IMR-90 (cell line): Measurements from ENCODE around the gene PEX6. TPM values are rescaled to one million over a fixed set of nuclear protein-coding genes. Genes with fewer than 3 reads are reported as not detected.

Experiments used
- ATAC-seq: fragments of 200-7000 bp; cut with Tn5 transposase; 2 replicates; pipeline ENCODE4 v1.9.1; 2020; ENCODE audit warnings: low read depth, mild to moderate bottlenecking, moderate library complexity
- BruUV-seq: library from RNA; stranded (reverse); fragments of 400-500 nt; replicated peaks from 2 replicates; lab custom pipeline; 2021; lab: Mats Ljungman, UMichigan
- CTCF ChIA-PET: fragments of 300-600 bp; formaldehyde crosslinking; extraction: SDS; loops from one replicate; lab custom pipeline; 2021; ENCODE audit warnings: antibody characterized with exemption; lab: Yijun Ruan, JAX
- POLR2A ChIA-PET: fragments of 300-600 bp; sonication (Branson Sonifier 250); formaldehyde crosslinking; loops from one replicate; lab custom pipeline; 2022; ENCODE audit warnings: antibody characterized with exemption; ENCODE audit not compliant: unreplicated experiment; lab: Charles Lee
- DNase-seq: peaks from one replicate; pipeline ENCODE4 v3.0.0; 2013
- H2AFZ ChIP-seq: replicated peaks from 2 replicates; pipeline ENCODE3; 2013; ENCODE audit warnings: low read length, mild to moderate bottlenecking; ENCODE audit not compliant: poor library complexity
- H2AK5ac ChIP-seq: 2 replicates; pipeline ENCODE4 v1.6.1; 2013; ENCODE audit warnings: low read depth, low read length, inconsistent platforms
- H2AK9ac ChIP-seq: replicated peaks from 2 replicates; pipeline ENCODE3; 2013; ENCODE audit warnings: mild to moderate bottlenecking, low read depth, low read length, moderate library complexity; ENCODE audit not compliant: poor library complexity
- H2BK120ac ChIP-seq: 2 replicates; pipeline ENCODE4 v1.6.1; 2013; ENCODE audit warnings: low read depth, low read length, inconsistent platforms
- H2BK15ac ChIP-seq: 3 replicates; pipeline ENCODE4 v1.6.1; 2013; ENCODE audit warnings: low read depth, low read length, inconsistent platforms
- H2BK20ac ChIP-seq: 2 replicates; pipeline ENCODE4 v1.6.1; 2013; ENCODE audit warnings: low read depth, mild to moderate bottlenecking, inconsistent platforms, low read length, moderate library complexity
- H2BK5ac ChIP-seq: 2 replicates; pipeline ENCODE4 v1.6.1; 2013; ENCODE audit warnings: mild to moderate bottlenecking, low read depth, low read length, inconsistent platforms; ENCODE audit not compliant: poor library complexity, severe bottlenecking
- H3K14ac ChIP-seq: replicated peaks from 2 replicates; pipeline ENCODE4 v1.6.1; 2013; ENCODE audit warnings: low read depth, low read length, inconsistent platforms
- H3K18ac ChIP-seq: 2 replicates; pipeline ENCODE4 v1.6.1; 2013; ENCODE audit warnings: low read depth, low read length, control low read depth
- H3K23ac ChIP-seq: 2 replicates; pipeline ENCODE4 v1.6.1; 2013; ENCODE audit warnings: low read depth, low read length, inconsistent platforms
- H3K27ac ChIP-seq: 2 replicates; pipeline ENCODE4 v1.5.1; 2013; ENCODE audit warnings: mild to moderate bottlenecking, control low read depth, low read length; ENCODE audit not compliant: insufficient read depth
- H3K27me3 ChIP-seq: 2 replicates; pipeline ENCODE4 v1.6.1; 2013; ENCODE audit warnings: low read length; ENCODE audit not compliant: control insufficient read depth, insufficient read depth
- H3K36me3 ChIP-seq: 2 replicates; pipeline ENCODE4 v1.6.1; 2013; ENCODE audit warnings: low read length, mixed read lengths; ENCODE audit not compliant: control insufficient read depth, insufficient read depth
- H3K4ac ChIP-seq: 2 replicates; pipeline ENCODE4 v1.6.1; 2013; ENCODE audit warnings: low read depth, low read length, inconsistent platforms
- H3K4me1 ChIP-seq: 2 replicates; pipeline ENCODE4 v1.6.1; 2013; ENCODE audit warnings: low read length, mixed read lengths; ENCODE audit not compliant: control insufficient read depth, insufficient read depth
- H3K4me2 ChIP-seq: 2 replicates; pipeline ENCODE4 v1.6.1; 2013; ENCODE audit warnings: low read depth, mild to moderate bottlenecking, control low read depth, low read length, moderate library complexity
- H3K4me3 ChIP-seq: 2 replicates; pipeline ENCODE4 v1.5.1; 2013; ENCODE audit warnings: low read depth, mild to moderate bottlenecking, control low read depth, low read length, moderate library complexity; ENCODE audit not compliant: insufficient read depth
- H3K56ac ChIP-seq: 2 replicates; pipeline ENCODE4 v1.6.1; 2013; ENCODE audit warnings: low read length, inconsistent platforms; ENCODE audit not compliant: insufficient read depth; ENCODE audit errors: extremely low read depth
- H3K79me1 ChIP-seq, 2 experiments: 2 replicates each; pipeline ENCODE4 v1.6.1; 2013; ENCODE audit warnings: low read length in 2 of 2, inconsistent platforms in 1 of 2, low read depth in 1 of 2
- H3K9ac ChIP-seq: 2 replicates; pipeline ENCODE4 v1.6.1; 2013; ENCODE audit warnings: low read depth, low read length, control low read depth
- H3K9me1 ChIP-seq: 2 replicates; pipeline ENCODE4 v1.6.1; 2013; ENCODE audit warnings: low read length, inconsistent platforms; ENCODE audit not compliant: insufficient read depth
- H3K9me3 ChIP-seq: 2 replicates; pipeline ENCODE4 v1.6.1; 2013; ENCODE audit warnings: low read length; ENCODE audit not compliant: control insufficient read depth, insufficient read depth
- H4K20me1 ChIP-seq: 2 replicates; pipeline ENCODE4 v1.6.1; 2013; ENCODE audit warnings: low read length, inconsistent platforms; ENCODE audit not compliant: insufficient read depth
- H4K5ac ChIP-seq: 2 replicates; pipeline ENCODE4 v1.6.1; 2013; ENCODE audit warnings: mild to moderate bottlenecking, low read depth, low read length, control low read depth
- H4K8ac ChIP-seq, 2 experiments: 2 replicates each; pipeline ENCODE4 v1.6.1; 2013; ENCODE audit warnings: low read depth in 2 of 2, low read length in 2 of 2, control low read depth in 1 of 2, inconsistent platforms in 1 of 2
- H4K91ac ChIP-seq: 2 replicates; pipeline ENCODE4 v1.6.1; 2013; ENCODE audit warnings: low read depth, low read length, inconsistent platforms; ENCODE audit not compliant: insufficient read depth
- CHD1 ChIP-seq: IDR thresholded peaks from 2 replicates; pipeline ENCODE4 v1.6.1; 2012; ENCODE audit warnings: low read depth, low read length, improper control_type of control experiment
- FOS ChIP-seq: fragments of 150-350 bp; IDR thresholded peaks from 2 replicates; pipeline ENCODE4 v1.6.1; 2016; ENCODE audit warnings: low read depth, low read length
- MAFK ChIP-seq: IDR thresholded peaks from 2 replicates; pipeline ENCODE4 v1.6.1; 2012; ENCODE audit warnings: low read depth, low read length, improper control_type of control experiment
- POLR2A ChIP-seq: IDR thresholded peaks from 2 replicates; pipeline ENCODE4 v1.6.1; 2012; ENCODE audit warnings: mild to moderate bottlenecking, low read depth, low read length
- RAD21 ChIP-seq: IDR thresholded peaks from 2 replicates; pipeline ENCODE4 v1.6.1; 2012; ENCODE audit warnings: low read length, improper control_type of control experiment
- whole genome bisulfite sequencing, 2 experiments: methylation state at CpG; one replicate each; pipeline versions ENCODE4 v1.1.5 to v1.1.7; 2013; ENCODE audit warnings: missing lambda C conversion rate in 2 of 2; ENCODE audit not compliant: insufficient read length in 1 of 2; ENCODE audit errors: extremely low coverage in 2 of 2; 5-methylcytosine and 5-hydroxymethylcytosine counted together
- dilution Hi-C: fragments of 300-500 bp; cut with HindIII; formaldehyde crosslinking; loops from one replicate; pipeline ENCODE4 v1.14.3; 2018; ENCODE audit warnings: low sequenced_read_pairs; ENCODE audit not compliant: unreplicated experiment
- in situ Hi-C: fragments of 300-500 bp; cut with MboI; formaldehyde crosslinking; loops from 3 replicates; pipeline ENCODE4 v1.14.3; 2019; ENCODE audit warnings: low sequenced_read_pairs, inconsistent platforms, mixed read lengths
- intact Hi-C: fragments of 100-400 bp; cut with micrococcal nuclease; formaldehyde crosslinking; loops from 2 replicates; pipeline ENCODE4 v1.10.0; 2022
- polyA plus RNA-seq, 3 experiments: library from polyadenylated mRNA; depleted of rRNA; stranded (reverse); fragments of >200 nt; gene quantifications; 2 replicates each; pipeline ENCODE4 v1.2.3, GENCODE V29; 2012; ENCODE audit warnings: low replicate concordance in 1 of 3
- total RNA-seq: library from RNA; depleted of rRNA; stranded (reverse); fragments of >200 nt; gene quantifications from 2 replicates; pipeline ENCODE4 v1.2.3, GENCODE V29; 2012
- TF ChIP-seq, protein P1 (sequence below): fragments of 150-350 bp; IDR thresholded peaks from 2 replicates; pipeline ENCODE4 v1.6.1; 2017; ENCODE audit warnings: mild to moderate bottlenecking, antibody characterized with exemption, low read length, low read depth

Gene PEX6
- total and polyA plus RNA-seq, 2 of the 4 experiments (the other 2 are of a cell fraction): 10.4 to 10.6 TPM

DNA sequence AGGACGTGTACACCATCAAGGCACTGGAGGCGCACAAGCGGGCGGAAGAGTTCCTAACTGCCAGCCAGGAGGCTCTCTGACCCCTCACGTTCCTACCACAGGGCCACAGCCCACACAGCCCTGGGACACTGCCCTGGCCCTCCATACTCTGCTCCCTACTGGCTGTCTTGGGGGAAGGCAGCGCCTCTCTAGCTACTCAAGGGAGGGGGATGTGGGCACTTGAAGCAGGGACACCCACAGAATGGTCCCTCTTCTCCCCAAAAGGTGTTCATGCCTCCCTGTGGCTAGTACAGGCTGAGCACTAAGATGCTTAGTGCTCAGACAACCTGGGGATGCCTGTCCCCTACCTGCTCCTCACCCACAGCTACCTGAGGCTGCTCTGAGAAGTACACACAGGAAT is 32.2 kb upstream of the PEX6 start:
- BruUV-seq: no TSS peak
- H3K4me1 ChIP-seq: peaks cover 5% of the 10 kb centered on the region
- H3K9me1 ChIP-seq: peaks cover 3% of the 10 kb centered on the region
- CTCF ChIA-PET: no interaction called here
- no peak overlapping the region for H2BK120ac ChIP-seq
- H3K36me3 ChIP-seq: peaks cover 48% of the 10 kb centered on the region
- H2AK5ac ChIP-seq: no peak overlapping the region
- no peak overlapping the region for H3K23ac ChIP-seq
- H3K4me3 ChIP-seq: no peak overlapping the region
- dilution Hi-C loops (no loop called here), in situ Hi-C loops (no loop called here), intact Hi-C loops (no loop called here)
- TF ChIP-seq, protein P1, sequence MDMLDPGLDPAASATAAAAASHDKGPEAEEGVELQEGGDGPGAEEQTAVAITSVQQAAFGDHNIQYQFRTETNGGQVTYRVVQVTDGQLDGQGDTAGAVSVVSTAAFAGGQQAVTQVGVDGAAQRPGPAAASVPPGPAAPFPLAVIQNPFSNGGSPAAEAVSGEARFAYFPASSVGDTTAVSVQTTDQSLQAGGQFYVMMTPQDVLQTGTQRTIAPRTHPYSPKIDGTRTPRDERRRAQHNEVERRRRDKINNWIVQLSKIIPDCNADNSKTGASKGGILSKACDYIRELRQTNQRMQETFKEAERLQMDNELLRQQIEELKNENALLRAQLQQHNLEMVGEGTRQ: no peak
- TF ChIP-seq POLR2A (no peak), MAFK (no peak), RAD21 (no peak), CHD1 (no peak), FOS (no peak)
- H2BK15ac ChIP-seq: no peak overlapping the region
- H3K9ac ChIP-seq: no peak overlapping the region
- no peak overlapping the region for H3K18ac ChIP-seq
- H2AK9ac ChIP-seq: peak overlapping the region; percentile 37
- H4K8ac ChIP-seq: no peak overlapping the region
- H3K9me3 ChIP-seq: no peaks in the 10 kb centered on the region
- H2BK20ac ChIP-seq: no peak overlapping the region
- no peak overlapping the region for H3K4me2 ChIP-seq
- POLR2A ChIA-PET: interaction anchor here (0.5 kb wide), 1 partner anchor 15 kb away, joined by 3 read pairs; no protein-coding TSS in a partner anchor
- no peaks in the 10 kb centered on the region; the same call in 1 of the 2 replicates for H4K20me1 ChIP-seq
- no peak overlapping the region for H2BK5ac ChIP-seq
- no peak overlapping the region for H4K5ac ChIP-seq
- H3K56ac ChIP-seq: no peak overlapping the region
- no peak overlapping the region for H3K4ac ChIP-seq
- WGBS, 2 experiments: 100% methylated on average over 2 of the region's 6 CpGs; no CpG with 5 or more reads in 1 of the 2 experiments
- no peak overlapping the region for H4K91ac ChIP-seq
- no peak overlapping the region for H3K27ac ChIP-seq
- no peak overlapping the region for H2AFZ ChIP-seq
- ATAC-seq: no peak
- H3K79me1 ChIP-seq: peaks cover 5 to 48% of the 10 kb centered on the region in 2 experiments; a peak in 2 of 4 replicates
- H3K14ac ChIP-seq: no peak overlapping the region
- no peaks in the 10 kb centered on the region for H3K27me3 ChIP-seq
- no peak for DNase-seq
